Body of pancreas (tissue), 4 donors: ENCODE measurements around the gene NME8. TPM values are rescaled to one million over a fixed set of nuclear protein-coding genes. Genes with fewer than 3 reads are reported as not detected.

Experiments
- ATAC-seq: fragments of 150-250 bp; one replicate; pipeline ENCODE4 v1.9.1; 2016
- DNase-seq, 4 donors: peaks; one replicate each; pipeline ENCODE4 v3.0.0-alpha.2; 2019
- H3K27ac ChIP-seq, 4 donors: fragments of 200-600 bp; sonication (generic); 1 replicate in 3 of 4; 2 replicates in 1 of 4; pipeline versions ENCODE4 v1.5.1 to v1.6.1; 2016 to 2019; ENCODE audit warnings: mild to moderate bottlenecking in 1 of 4, mixed read lengths in 1 of 4, moderate library complexity in 1 of 4
- H3K27me3 ChIP-seq, 2 donors: fragments of 200-600 bp; sonication (generic); one replicate each; pipeline ENCODE4 v1.6.0; 2016; ENCODE audit warnings: mild to moderate bottlenecking in 1 of 2
- H3K36me3 ChIP-seq, 2 donors: fragments of 200-600 bp; sonication (generic); replicated peaks in 1 of 2; 2 replicates each; pipeline ENCODE4 v1.5.1; 2016; ENCODE audit warnings: low read depth in 2 of 2; ENCODE audit not compliant: insufficient read depth in 1 of 2
- H3K4me1 ChIP-seq: fragments of 200-600 bp; sonication (generic); one replicate; pipeline ENCODE4 v1.6.0; 2016
- H3K4me3 ChIP-seq, 2 donors: fragments of 200-600 bp; sonication (generic); 1 replicate in 1 of 2; 2 replicates in 1 of 2; pipeline ENCODE4 v1.5.1; 2016 to 2019
- H3K9me3 ChIP-seq, 3 donors: fragments of 200-600 bp; sonication (generic); 1 replicate in 2 of 3; 2 replicates in 1 of 3; pipeline ENCODE4 v1.5.1; 2016
- CTCF ChIP-seq, 7 experiments: fragments of 450-650 bp in 4 of 7; fragments of 200-600 bp in 3 of 7; sonication (generic) in 3 of 7; IDR thresholded peaks; one replicate each; pipeline ENCODE4 v1.5.1; 2016 to 2019; ENCODE audit warnings: antibody characterized with exemption in 7 of 7
- POLR2A ChIP-seq, 3 donors: fragments of 450-650 bp; IDR thresholded peaks; one replicate each; pipeline ENCODE4 v1.6.1; 2016; ENCODE audit warnings: antibody characterized with exemption in 3 of 3, mild to moderate bottlenecking in 2 of 3
- WGBS, 2 donors: methylation state at CpG; one replicate each; pipeline ENCODE4 v1.1.5; 2017; 5-methylcytosine and 5-hydroxymethylcytosine counted together
- intact Hi-C: fragments of 100-400 bp; cut with DNase I; formaldehyde crosslinking; loops from one replicate; pipeline ENCODE4 v1.15.1; 2023
- total RNA-seq, 2 donors: library from RNA; depleted of rRNA; stranded (reverse); fragments of >200 nt; gene quantifications; one replicate each; pipeline ENCODE4 v1.1.0, GENCODE V29; 2016

The NME8 gene
- total RNA-seq, 2 donors from 2014 or later: not detected

DNA sequence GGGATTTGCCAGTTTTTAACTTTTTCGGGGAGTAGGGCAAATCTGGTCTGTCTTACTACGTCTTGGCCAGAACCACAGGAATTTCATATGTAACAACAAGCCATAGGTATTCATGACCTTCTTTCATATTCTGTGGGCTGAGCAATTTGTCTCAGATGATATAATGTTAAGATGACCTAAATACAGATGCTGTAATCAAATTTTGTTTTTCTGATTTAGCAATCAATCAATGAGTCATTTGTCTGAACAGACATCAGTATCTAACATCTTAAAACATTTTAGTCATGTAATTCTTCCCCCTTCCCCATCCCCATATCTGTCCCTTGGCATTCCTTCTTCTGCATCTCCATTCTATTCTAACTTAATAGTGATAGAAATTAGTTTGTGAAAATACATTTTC is 24.8 kb upstream of the NME8 start:
- WGBS, 2 donors: 40 to 62% methylated on average over 2 of the region's 2 CpGs
- H3K4me1 ChIP-seq: no peaks in the 10 kb centered on the region
- intact Hi-C loops: no loop called here
- H3K36me3 ChIP-seq: no peaks in the 10 kb centered on the region
- TF ChIP-seq CTCF (IDR thresholded peaks at IDR 0.05): no peak
- TF ChIP-seq POLR2A (IDR thresholded peaks at IDR 0.05): no peak
- peaks cover 0 to 4% (median 0%) of the 10 kb centered on the region in 3 donors for H3K9me3 ChIP-seq
- H3K4me3 ChIP-seq: no peak overlapping the region
- ATAC-seq (no peak), DNase-seq (no peak)
- no peaks in the 10 kb centered on the region for H3K27me3 ChIP-seq
- H3K27ac ChIP-seq: no peak overlapping the region

GRCh38 chr7:37825038-37825437 is 23.4 kb upstream of the NME8 start:
- TF ChIP-seq CTCF (IDR thresholded peaks at IDR 0.05): no peak
- no peak for TF ChIP-seq POLR2A (IDR thresholded peaks at IDR 0.05)
- Histone ChIP-seq H3K9me3 (peaks cover 0 to 4% (median 0%) of the 10 kb centered on the region in 3 donors), H3K4me3 (no peak overlapping the region), H3K4me1 (no peaks in the 10 kb centered on the region), H3K27ac (no peak overlapping the region), H3K27me3 (no peaks in the 10 kb centered on the region), H3K36me3 (no peaks in the 10 kb centered on the region)
- DNase-seq: no peak
- intact Hi-C loops: no loop called here
- 74 to 75% methylated on average over 2 of the region's 3 CpGs for WGBS, 2 donors
- ATAC-seq: no peak

DNA sequence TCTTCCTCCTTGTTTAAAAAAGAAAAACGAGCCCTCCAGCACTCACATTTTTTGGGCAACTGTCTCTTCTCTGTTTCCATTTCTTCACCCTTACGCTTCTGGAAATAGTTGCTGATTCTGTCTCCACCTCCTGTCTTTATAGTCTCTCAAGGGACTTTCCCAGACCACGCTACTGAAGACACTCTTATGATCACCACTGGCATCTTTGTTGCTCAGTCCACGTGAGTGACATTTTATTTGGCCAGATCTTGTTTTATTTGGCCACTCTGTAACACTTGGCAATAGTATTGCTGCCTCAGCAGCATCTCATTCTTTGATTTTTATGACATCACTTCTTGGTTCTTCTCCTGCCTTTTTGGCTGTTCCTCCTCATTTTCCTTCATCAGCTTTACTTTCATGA is 21.6 kb upstream of the NME8 start:
- Histone ChIP-seq H3K4me1 (no peaks in the 10 kb centered on the region), H3K9me3 (no peaks in the 10 kb centered on the region), H3K27me3 (no peaks in the 10 kb centered on the region), H3K4me3 (no peak overlapping the region), H3K36me3 (no peaks in the 10 kb centered on the region), H3K27ac (no peak overlapping the region)
- intact Hi-C loops: no loop called here
- ATAC-seq: no peak
- DNase-seq: no peak
- 47 to 51% methylated on average over 4 of the region's 4 CpGs for WGBS, 2 donors
- TF ChIP-seq POLR2A (IDR thresholded peaks at IDR 0.05): no peak
- no peak for TF ChIP-seq CTCF (IDR thresholded peaks at IDR 0.05)

GRCh38 chr7:37831244-37831643 is 17.2 kb upstream of the NME8 start:
- peaks cover 3% of the 10 kb centered on the region for H3K4me1 ChIP-seq
- no peaks in the 10 kb centered on the region for H3K36me3 ChIP-seq
- no peak for TF ChIP-seq POLR2A (IDR thresholded peaks at IDR 0.05)
- TF ChIP-seq CTCF (IDR thresholded peaks at IDR 0.05): no peak
- no peak for DNase-seq
- WGBS, 2 donors: 88 to 98% methylated on average over 2 of the region's 2 CpGs
- intact Hi-C loops: no loop called here
- no peak overlapping the region for H3K4me3 ChIP-seq
- H3K27me3 ChIP-seq: no peaks in the 10 kb centered on the region
- no peaks in the 10 kb centered on the region for H3K9me3 ChIP-seq
- no peak for ATAC-seq
- no peak overlapping the region for H3K27ac ChIP-seq

GRCh38 chr7:37832194-37832593 is 16.2 kb upstream of the NME8 start:
- peak; percentile 30 to 71 (median 50) for DNase-seq
- H3K36me3 ChIP-seq: no peaks in the 10 kb centered on the region
- intact Hi-C loops: no loop called here
- TF ChIP-seq POLR2A (IDR thresholded peaks at IDR 0.05) (no peak), CTCF (IDR thresholded peaks at IDR 0.05) (peak in 2 of 7 experiments; percentile 15 to 24)
- H3K4me3 ChIP-seq: no peak overlapping the region
- no peak for ATAC-seq
- 5 to 8% methylated on average over 4 of the region's 4 CpGs for WGBS, 2 donors
- H3K9me3 ChIP-seq: no peaks in the 10 kb centered on the region
- H3K4me1 ChIP-seq: peaks cover 3% of the 10 kb centered on the region
- H3K27ac ChIP-seq: no peak overlapping the region
- H3K27me3 ChIP-seq: no peaks in the 10 kb centered on the region
